Endothelial cell of umbilical vein (primary cell): Measurements from ENCODE around the gene OSBPL10. TPM values are rescaled to one million over a fixed set of nuclear protein-coding genes. Genes with fewer than 3 reads are reported as not detected.

Experiments used
- BruUV-seq: library from RNA; stranded (reverse); fragments of 400-500 nt; replicated peaks from 2 replicates; lab custom pipeline; 2021; lab: Mats Ljungman, UMichigan
- CTCF ChIA-PET: fragments of 300-600, 350-600 bp; sonication (Branson Sonifier 250); formaldehyde crosslinking; loops from one replicate; lab custom pipeline; 2021; ENCODE audit warnings: antibody characterized with exemption, inconsistent platforms; lab: Charles Lee
- POLR2A ChIA-PET: fragments of 300-600, 350-600 bp; sonication (Branson Sonifier 250); formaldehyde crosslinking; loops from one replicate; lab custom pipeline; 2021; ENCODE audit warnings: antibody characterized with exemption, inconsistent platforms; lab: Charles Lee
- DNase-seq: peaks from one replicate; pipeline ENCODE4 v3.0.0-alpha.2; 2011; ENCODE audit warnings: low read depth, low spot score
- FAIRE-seq: peaks from 2 replicates; lab custom pipeline; 2011; peaks lifted over from hg19 to GRCh38; lab: Jason Lieb, UNC
- H2AFZ ChIP-seq: 2 replicates; pipeline ENCODE4 v1.6.0; 2012; ENCODE audit warnings: low read depth, low read length, control low read depth, inconsistent platforms
- H3K27ac ChIP-seq: 2 replicates; pipeline ENCODE4 v1.5.1; 2011; ENCODE audit warnings: low read depth, mild to moderate bottlenecking, control low read depth, low read length, moderate library complexity; ENCODE audit not compliant: insufficient read depth
- H3K27me3 ChIP-seq, 2 experiments: 2 replicates each; pipeline versions ENCODE4 v1.6.0 to v1.6.1; 2011; ENCODE audit warnings: low read length in 2 of 2, mixed read lengths in 1 of 2; ENCODE audit not compliant: control insufficient read depth in 2 of 2, insufficient read depth in 2 of 2
- H3K36me3 ChIP-seq, 2 experiments: 2 replicates in 1 of 2; 3 replicates in 1 of 2; pipeline ENCODE4 v1.5.1; 2011; ENCODE audit warnings: low read length in 2 of 2, mild to moderate bottlenecking in 1 of 2, moderate library complexity in 1 of 2; ENCODE audit not compliant: control insufficient read depth in 2 of 2, insufficient read depth in 2 of 2; ENCODE audit errors: extremely low read depth in 1 of 2
- H3K4me1 ChIP-seq: 3 replicates; pipeline ENCODE4 v1.5.1; 2011; ENCODE audit warnings: mild to moderate bottlenecking, low read length; ENCODE audit not compliant: control insufficient read depth, insufficient read depth; ENCODE audit errors: extremely low read depth
- H3K4me2 ChIP-seq: 2 replicates; pipeline ENCODE4 v1.6.1; 2011; ENCODE audit warnings: low read length, control low read depth, mixed read lengths; ENCODE audit not compliant: insufficient read depth
- H3K4me3 ChIP-seq, 3 experiments: fragments of 200-600 bp in 1 of 3; sonication (generic), shearing (Covaris generic) in 1 of 3; replicated peaks in 1 of 3; 2 replicates each; pipeline ENCODE4 v1.5.1; 2011 to 2016; ENCODE audit warnings: control low read depth in 3 of 3, low read length in 3 of 3, mild to moderate bottlenecking in 2 of 3, inconsistent platforms in 1 of 3, low read depth in 1 of 3, moderate library complexity in 1 of 3; ENCODE audit not compliant: insufficient read depth in 1 of 3
- H3K79me2 ChIP-seq: 2 replicates; pipeline ENCODE4 v1.6.0; 2012; ENCODE audit warnings: low read length, inconsistent platforms; ENCODE audit not compliant: control insufficient read depth, insufficient read depth
- H3K9ac ChIP-seq: replicated peaks from 2 replicates; pipeline ENCODE3; 2011; ENCODE audit warnings: low read length, control low read depth; ENCODE audit not compliant: insufficient read depth; ENCODE audit errors: extremely low read depth
- H3K9me1 ChIP-seq: replicated peaks from 3 replicates; pipeline ENCODE4 v1.6.0; 2011; ENCODE audit warnings: mild to moderate bottlenecking, low read length; ENCODE audit not compliant: control insufficient read depth, insufficient read depth; ENCODE audit errors: extremely low read depth
- H3K9me3 ChIP-seq: replicated peaks from 2 replicates; pipeline ENCODE4 v1.5.1; 2012; ENCODE audit warnings: low read length, inconsistent platforms; ENCODE audit not compliant: control insufficient read depth, insufficient read depth
- H4K20me1 ChIP-seq: replicated peaks from 2 replicates; pipeline ENCODE3; 2011; ENCODE audit warnings: mild to moderate bottlenecking, low read length; ENCODE audit not compliant: control insufficient read depth, insufficient read depth; ENCODE audit errors: extremely low read depth
- CTCF ChIP-seq, 2 donors: IDR thresholded peaks; 1 replicate in 1 of 2; 2 replicates in 1 of 2; pipeline ENCODE4 v1.5.1; 2011; ENCODE audit warnings: low read length in 2 of 2, mild to moderate bottlenecking in 2 of 2, moderate library complexity in 2 of 2, control low read depth in 1 of 2, inconsistent platforms in 1 of 2, low read depth in 1 of 2; ENCODE audit not compliant: insufficient read depth in 1 of 2; ENCODE audit errors: extremely low read depth in 1 of 2
- EZH2 ChIP-seq: IDR thresholded peaks from 2 replicates; pipeline ENCODE4 v1.6.1; 2012; ENCODE audit warnings: borderline replicate concordance, low read depth, mild to moderate bottlenecking, moderate library complexity, low read length, inconsistent platforms; ENCODE audit not compliant: severe bottlenecking
- FOS ChIP-seq: IDR thresholded peaks from 2 replicates; pipeline ENCODE4 v1.6.1; 2011; ENCODE audit warnings: mild to moderate bottlenecking, low read length, moderate library complexity, borderline replicate concordance; ENCODE audit not compliant: insufficient read depth
- GATA2 ChIP-seq: IDR thresholded peaks from 2 replicates; pipeline ENCODE4 v1.7.0; 2011; ENCODE audit warnings: low read depth, mild to moderate bottlenecking, moderate library complexity, mixed read lengths, low read length; ENCODE audit not compliant: insufficient read length, insufficient read depth
- MAX ChIP-seq: IDR thresholded peaks from 2 replicates; pipeline ENCODE4 v1.6.1; 2011; ENCODE audit not compliant: insufficient read depth, insufficient read length
- MYC ChIP-seq: IDR thresholded peaks from one replicate; pipeline ENCODE4 v1.6.1; 2011; ENCODE audit warnings: mild to moderate bottlenecking, low read depth, low read length
- POLR2A ChIP-seq: IDR thresholded peaks from 2 replicates; pipeline ENCODE4 v1.6.1; 2012; ENCODE audit warnings: low read depth, mild to moderate bottlenecking, control low read depth, low read length
- POLR2AphosphoS5 ChIP-seq: IDR thresholded peaks from 2 replicates; pipeline ENCODE4 v1.6.1; 2012; ENCODE audit warnings: low read depth, mild to moderate bottlenecking, control low read depth, low read length, moderate library complexity; ENCODE audit not compliant: insufficient read depth
- dilution Hi-C: fragments of 300-500 bp; cut with MboI; formaldehyde crosslinking; loops from one replicate; pipeline ENCODE4 v1.15.0; 2019; ENCODE audit warnings: low sequenced_read_pairs; ENCODE audit not compliant: extremely low pct_ligation_motif_present
- intact Hi-C: fragments of 100-400 bp; cut with micrococcal nuclease; formaldehyde crosslinking; loops from one replicate; pipeline ENCODE4 v1.10.0; 2022
- polyA plus RNA-seq, 4 experiments: library from polyadenylated mRNA; depleted of rRNA in 3 of 4; stranded (reverse) in 3 of 4; unstranded in 1 of 4; fragments of >200 nt; gene quantifications; 2 replicates each; pipeline versions ENCODE4 v1.2.1 to v1.2.3, GENCODE V29; 2011 to 2012; ENCODE audit warnings: missing spikeins in 1 of 4
- total RNA-seq: library from RNA; stranded (reverse); gene quantifications from 2 replicates; pipeline ENCODE4 v1.2.3, GENCODE V29; 2021

Gene OSBPL10
- total and polyA plus RNA-seq, 2 donors (not counting 3 experiments of a cell fraction or from before 2014, with no cell fraction given): 10.8 to 47.6 TPM

- BruUV-seq: no TSS peak
- intact Hi-C loops: no loop called here
- no peak overlapping the region for H3K9ac ChIP-seq
- no peak overlapping the region for H2AFZ ChIP-seq
- H3K4me3 ChIP-seq: no peak overlapping the region
- no peaks in the 10 kb centered on the region for H3K9me1 ChIP-seq
- ChIA-PET POLR2A (no interaction called here), CTCF (interaction anchor here (1.0 kb wide), 1 partner anchor 9 kb away, joined by 3 read pairs; no protein-coding TSS in a partner anchor)
- no peak overlapping the region for H3K27ac ChIP-seq
- no peaks in the 10 kb centered on the region for H4K20me1 ChIP-seq
- dilution Hi-C loops: no loop called here
- TF ChIP-seq MYC (no peak), EZH2 (no peak), POLR2A (no peak), POLR2AphosphoS5 (no peak), MAX (no peak), FOS (no peak)
- H3K36me3 ChIP-seq: no peaks in the 10 kb centered on the region
- DNase-seq (no peak), FAIRE-seq (no peak)
- H3K4me1 ChIP-seq: peaks cover 5% of the 10 kb centered on the region
- H3K4me2 ChIP-seq: no peak overlapping the region
- no peaks in the 10 kb centered on the region for H3K9me3 ChIP-seq
- no peaks in the 10 kb centered on the region for H3K79me2 ChIP-seq
- H3K27me3 ChIP-seq: no peaks in the 10 kb centered on the region
Observed at GRCh38 chr3:31661993-31662670, 318.9 kb downstream of the OSBPL10 start.

- Histone ChIP-seq H3K9me3 (no peaks in the 10 kb centered on the region), H2AFZ (no peak overlapping the region), H3K9ac (no peak overlapping the region), H3K36me3 (no peaks in the 10 kb centered on the region), H4K20me1 (no peaks in the 10 kb centered on the region), H3K9me1 (no peaks in the 10 kb centered on the region), H3K4me2 (no peak overlapping the region), H3K27ac (no peak overlapping the region), H3K4me1 (peaks cover 5% of the 10 kb centered on the region), H3K4me3 (no peak overlapping the region), H3K27me3 (no peaks in the 10 kb centered on the region), H3K79me2 (no peaks in the 10 kb centered on the region)
- intact Hi-C loops: no loop called here
- ChIA-PET CTCF (no interaction called here), POLR2A (no interaction called here)
- dilution Hi-C loops: no loop called here
- TF ChIP-seq MAX: no peak
- no peak for TF ChIP-seq POLR2AphosphoS5
- no peak for TF ChIP-seq GATA2
- no peak for TF ChIP-seq POLR2A
- no peak for TF ChIP-seq FOS
- no peak for TF ChIP-seq MYC
- no peak for TF ChIP-seq EZH2
- TF ChIP-seq CTCF (IDR thresholded peaks at IDR 0.05; ENCODE audit: extremely low read depth in 1 of 2, insufficient read depth in 1 of 2, low read depth in 1 of 2, low read length in 2 of 2): no peak
- DNase-seq (no peak), FAIRE-seq (peak; percentile 66)
- TSS peak; percentile 48 for BruUV-seq
Observed at GRCh38 chr3:31661286-31661685, 319.8 kb downstream of the OSBPL10 start.
